ENCODE data around the gene LSS. TPM values are rescaled to one million over a fixed set of nuclear protein-coding genes. Genes with fewer than 3 reads are reported as not detected.
"Not testable (repeated sequence)": the region's sequence is repeated elsewhere in the genome, so short reads cannot be mapped to it uniquely, and the experiment has no call there.

Gene LSS
- total RNA-seq, 1 donor from 2014 or later, result 91.0 TPM

- DNase-seq (no peak), ATAC-seq (no peak)
- Histone ChIP-seq H3K4me1 (peaks cover 7% of the 10 kb centered on the region), H3K4me3 (no peak overlapping the region), H3K27me3 (ENCODE audit: low read depth) (no peaks in the 10 kb centered on the region), H3K27ac (no peak overlapping the region), H3K9me3 (no peaks in the 10 kb centered on the region), H3K36me3 (no peaks in the 10 kb centered on the region)
- TF ChIP-seq CTCF (IDR thresholded peaks at IDR 0.05), result no peak
- intact Hi-C loops (cut with DNase I), result no loop called here
Measured at GRCh38 chr21:46142582-46143473, 85.7 kb downstream of the LSS start.

GRCh38 chr21:46141767-46142581 is 86.6 kb downstream of the LSS start:
- Histone ChIP-seq H3K27me3 (ENCODE audit: low read depth) (peaks cover 6% of the 10 kb centered on the region), H3K9me3 (no peaks in the 10 kb centered on the region), H3K4me3 (no peak overlapping the region), H3K27ac (no peak overlapping the region), H3K4me1 (peaks cover 7% of the 10 kb centered on the region), H3K36me3 (no peaks in the 10 kb centered on the region)
- ATAC-seq (no peak), DNase-seq (peak; percentile 40)
- TF ChIP-seq CTCF (IDR thresholded peaks at IDR 0.05), result no peak
- intact Hi-C loops (cut with DNase I), result no loop called here

GRCh38 chr21:46140352-46141003 is 88.1 kb downstream of the LSS start:
- ATAC-seq; H3K4me1 ChIP-seq; H3K9me3 ChIP-seq; intact Hi-C loops (cut with DNase I); H3K4me3 ChIP-seq; H3K36me3 ChIP-seq; H3K27me3 ChIP-seq (ENCODE audit: low read depth); H3K27ac ChIP-seq: not testable (repeated sequence)
- peak; percentile 37 for DNase-seq

GRCh38 chr21:46139686-46140085 is 88.9 kb downstream of the LSS start:
- H3K36me3 ChIP-seq, result no peaks in the 10 kb centered on the region
- H3K4me1 ChIP-seq, result peaks cover 7% of the 10 kb centered on the region
- TF ChIP-seq CTCF (IDR thresholded peaks at IDR 0.05), result no peak
- peaks cover 9% of the 10 kb centered on the region for H3K27me3 ChIP-seq (ENCODE audit: low read depth)
- no peak overlapping the region for H3K27ac ChIP-seq
- intact Hi-C loops (cut with DNase I), result no loop called here
- ATAC-seq, result no peak
- no peak for DNase-seq
- no peaks in the 10 kb centered on the region for H3K9me3 ChIP-seq
- H3K4me3 ChIP-seq, result no peak overlapping the region

GRCh38 chr21:46138383-46138970 is 90.1 kb downstream of the LSS start:
- intact Hi-C loops (cut with DNase I), result no loop called here
- H3K4me3 ChIP-seq, result no peak overlapping the region
- no peak overlapping the region for H3K27ac ChIP-seq
- H3K27me3 ChIP-seq (ENCODE audit: low read depth), result peaks cover 9% of the 10 kb centered on the region
- H3K4me1 ChIP-seq, result peaks cover 1% of the 10 kb centered on the region
- ATAC-seq, result no peak
- no peaks in the 10 kb centered on the region for H3K36me3 ChIP-seq
- no peaks in the 10 kb centered on the region for H3K9me3 ChIP-seq
- DNase-seq, result no peak
- TF ChIP-seq CTCF (IDR thresholded peaks at IDR 0.05), result no peak

Other genes with a start within 250 kb of the LSS start
- 148 TPM for gene COL6A1, start 247.0 kb downstream of the LSS start, total RNA-seq
- gene COL6A2, start 130.7 kb downstream of the LSS start, total RNA-seq, result 227 TPM
- 1.5 TPM for gene FTCD, start 73.2 kb downstream of the LSS start, total RNA-seq
- gene SPATC1L, start 44.3 kb downstream of the LSS start, total RNA-seq, result 8.6 TPM
- gene MCM3AP, start 56.8 kb upstream of the LSS start, total RNA-seq, result 96.2 TPM
- gene YBEY, start 57.6 kb upstream of the LSS start, total RNA-seq, result 20.4 TPM
- gene C21orf58, start 95.1 kb upstream of the LSS start, total RNA-seq, result 9.5 TPM
- 36.5 TPM for gene PCNT, start 95.4 kb upstream of the LSS start, total RNA-seq
- 41.0 TPM for gene DIP2A, start 230.1 kb upstream of the LSS start, total RNA-seq